Body of pancreas (tissue), 4 donors: ENCODE results near the gene SPA17.

Source experiments
- CTCF ChIP-seq, 7 experiments: fragments of 450-650 bp in 4 of 7; fragments of 200-600 bp in 3 of 7; sonication (generic) in 3 of 7; IDR thresholded peaks; one replicate each; pipeline ENCODE4 v1.5.1; 2016 to 2019; ENCODE audit warnings: antibody characterized with exemption in 7 of 7
- POLR2A ChIP-seq, 3 donors: fragments of 450-650 bp; IDR thresholded peaks; one replicate each; pipeline ENCODE4 v1.6.1; 2016; ENCODE audit warnings: antibody characterized with exemption in 3 of 3, mild to moderate bottlenecking in 2 of 3

- TF ChIP-seq POLR2A (IDR thresholded peaks at IDR 0.05) (no peak), CTCF (IDR thresholded peaks at IDR 0.05) (no peak)
Observed at GRCh38 chr11:124658501-124658900, 15.2 kb upstream of the SPA17 start.
